ENCODE data around the gene SP2. TPM values are rescaled to one million over a fixed set of nuclear protein-coding genes. Genes with fewer than 3 reads are reported as not detected.
A peak's percentile ranks its signal among the peaks of the same experiment; 100 is the strongest.

The SP2 gene
- total RNA-seq (10 to 100 TPM; 14.3 to 18.0 TPM), polyA plus RNA-seq (10 to 100 TPM in 1 of 2 donors, 1 to 10 TPM in 1; 7.5 to 12.0 TPM)
- long read RNA-seq, donor 1, partial matches to known transcripts: 4 of 14 reads
- long read RNA-seq, donor 1, other reads (novel, unspliced or antisense): 9 of 14 reads
- long read RNA-seq, donor 2, partial matches to known transcripts: 2 of 3 reads
- long read RNA-seq, donor 2, other reads (novel, unspliced or antisense): 1 of 3 reads

DNA sequence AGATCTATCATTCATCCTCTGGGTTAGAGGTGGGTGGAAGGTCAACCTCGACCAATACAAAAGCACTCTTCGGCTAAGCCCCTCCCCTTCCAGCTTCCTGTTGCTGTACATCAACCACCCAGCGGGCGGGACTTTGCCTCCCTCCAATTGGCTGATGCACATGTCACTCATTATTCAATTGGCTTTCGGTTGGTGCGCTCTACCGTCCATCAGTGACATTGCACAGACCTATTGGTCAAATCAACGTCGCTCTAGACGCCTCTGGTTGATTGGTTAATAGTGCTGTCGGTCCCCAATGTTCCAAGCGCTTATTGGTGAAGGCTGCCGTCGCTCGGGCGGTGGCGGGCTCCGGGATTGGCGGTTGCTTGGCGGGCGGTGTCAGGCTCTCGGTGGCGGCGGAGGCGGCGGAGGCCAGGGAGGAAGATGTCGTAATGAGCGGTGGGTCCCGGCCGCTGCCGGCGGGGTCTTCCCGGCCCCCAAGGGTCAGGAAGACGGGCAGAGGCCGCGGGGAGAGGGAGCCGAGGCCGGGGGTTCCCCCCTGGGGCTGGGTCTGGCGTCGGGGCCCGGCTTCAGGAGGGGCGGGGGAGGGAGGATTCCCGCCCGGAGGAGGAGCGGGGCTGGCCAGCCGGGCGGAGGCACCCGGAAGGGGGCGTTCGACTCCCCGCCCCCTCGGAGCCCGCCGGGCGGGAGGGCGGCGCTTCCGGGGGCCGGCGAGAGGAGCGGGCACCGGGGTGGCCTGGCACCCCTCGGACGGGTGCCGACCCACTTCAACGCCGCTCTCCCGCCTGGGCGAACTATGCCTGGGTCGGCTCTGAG, at the start of gene SP2:
SP2 (plus strand) TSS at position 381 of the 816 bp plus-strand sequence; CDS start at position 432, 51 bp downstream.
- H3K27me3 ChIP-seq (ENCODE audit: control insufficient read depth in 1 of 2, insufficient read depth in 2 of 2, low read length in 1 of 2): no peaks in the 10 kb centered on the region
- peaks cover 0 to 4% of the 10 kb centered on the region in 2 donors for H3K4me1 ChIP-seq (ENCODE audit: control insufficient read depth in 1 of 2, insufficient read depth in 2 of 2, low read length in 2 of 2)
- peak within 1 kb of the TSS; percentile 95 to 96 for H3K27ac ChIP-seq (ENCODE audit: low read depth in 1 of 2, low read length in 2 of 2)
- intact Hi-C loops (cut with DNase I): loop anchor here (1.0 to 5.0 kb wide), 4 partner anchors 45 to 75 kb away; partner anchors contain the start of genes PNPO (in 2 of the 2) and CDK5RAP3 (in 1 of the 2)
- DNase-seq: peak; percentile 99
- H3K4me3 ChIP-seq (ENCODE audit: low read length in 2 of 2): peak within 1 kb of the TSS; percentile 92 to 97
- peak; percentile 97 for ATAC-seq (ENCODE audit: low FRiP score)
- no peaks in the 10 kb centered on the region for H3K36me3 ChIP-seq (ENCODE audit: control insufficient read depth in 1 of 2, insufficient read depth in 2 of 2, low read length in 1 of 2)
- no peaks in the 10 kb centered on the region for H3K9me3 ChIP-seq (ENCODE audit: control insufficient read depth, low read length)
- 1% methylated on average over 52 to 70 of the region's 70 CpGs for WGBS, 2 donors

- Histone ChIP-seq H3K27me3 (ENCODE audit: control insufficient read depth in 1 of 2, insufficient read depth in 2 of 2, low read length in 1 of 2) (peaks cover 0 to 2% of the 10 kb centered on the region in 2 donors), H3K4me1 (ENCODE audit: control insufficient read depth in 1 of 2, insufficient read depth in 2 of 2, low read length in 2 of 2) (no peaks in the 10 kb centered on the region), H3K4me3 (ENCODE audit: low read length in 2 of 2) (no peak overlapping the region), H3K36me3 (ENCODE audit: control insufficient read depth in 1 of 2, insufficient read depth in 2 of 2, low read length in 1 of 2) (no peaks in the 10 kb centered on the region), H3K27ac (ENCODE audit: low read depth in 1 of 2, low read length in 2 of 2) (no peak overlapping the region), H3K9me3 (ENCODE audit: control insufficient read depth, low read length) (no peaks in the 10 kb centered on the region)
- DNase-seq (no peak), ATAC-seq (ENCODE audit: low FRiP score) (no peak)
- WGBS, 2 donors: 6 to 9% methylated on average over 24 to 31 of the region's 31 CpGs
- intact Hi-C loops (cut with DNase I): no loop called here
Measured at GRCh38 chr17:47846716-47847340, 49.2 kb upstream of the SP2 start.

DNA sequence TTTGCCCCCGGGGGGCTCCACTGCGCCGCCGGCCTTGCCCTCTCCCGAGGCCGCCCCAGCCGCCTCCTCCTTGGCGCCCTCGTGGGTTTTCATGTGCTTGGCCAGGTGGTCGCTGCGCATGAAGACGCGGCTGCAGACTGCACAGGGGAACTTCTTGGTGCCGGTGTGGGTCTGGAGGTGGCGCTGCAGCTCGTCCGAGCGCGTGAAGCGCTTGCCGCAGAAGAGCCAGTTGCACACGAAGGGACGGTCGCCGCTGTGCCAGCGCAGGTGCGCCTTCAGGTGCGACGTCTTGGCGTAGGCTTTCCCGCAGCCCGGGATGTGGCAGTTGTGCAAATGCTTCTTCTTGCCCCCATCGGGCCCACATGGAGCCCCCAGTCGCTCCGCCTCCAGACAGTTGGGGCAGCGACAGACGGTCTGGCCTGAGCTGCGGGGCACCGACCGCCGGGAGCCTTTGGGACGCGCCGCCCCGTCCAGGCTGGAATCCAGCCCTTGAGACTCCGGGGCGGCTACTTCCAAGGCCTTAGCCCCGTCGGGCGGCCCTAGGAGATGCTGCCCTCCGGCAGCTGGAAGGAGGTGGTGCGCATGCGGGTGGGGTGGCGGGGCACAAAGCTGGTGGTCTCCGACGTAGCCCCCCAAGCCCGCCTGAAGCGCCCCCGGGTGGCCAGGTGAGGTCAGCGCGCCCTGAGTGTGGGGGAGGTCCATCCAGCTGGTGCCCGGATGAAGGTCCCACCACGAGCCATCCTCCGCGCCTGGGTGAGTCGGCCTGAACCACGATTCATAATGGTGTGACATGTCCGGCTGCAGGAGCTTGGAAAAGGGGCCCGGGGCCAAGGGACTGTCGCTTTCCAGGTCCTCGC, 48.5 kb upstream of the SP2 start:
- Histone ChIP-seq H3K27ac (ENCODE audit: low read depth in 1 of 2, low read length in 2 of 2) (no peak overlapping the region), H3K9me3 (ENCODE audit: control insufficient read depth, low read length) (no peaks in the 10 kb centered on the region), H3K4me3 (ENCODE audit: low read length in 2 of 2) (no peak overlapping the region), H3K4me1 (ENCODE audit: control insufficient read depth in 1 of 2, insufficient read depth in 2 of 2, low read length in 2 of 2) (no peaks in the 10 kb centered on the region), H3K27me3 (ENCODE audit: control insufficient read depth in 1 of 2, insufficient read depth in 2 of 2, low read length in 1 of 2) (peaks cover 0 to 2% of the 10 kb centered on the region in 2 donors), H3K36me3 (ENCODE audit: control insufficient read depth in 1 of 2, insufficient read depth in 2 of 2, low read length in 1 of 2) (no peaks in the 10 kb centered on the region)
- ATAC-seq (ENCODE audit: low FRiP score) (no peak), DNase-seq (no peak)
- 6 to 7% methylated on average over 64 to 71 of the region's 71 CpGs for WGBS, 2 donors
- intact Hi-C loops (cut with DNase I): no loop called here

DNA sequence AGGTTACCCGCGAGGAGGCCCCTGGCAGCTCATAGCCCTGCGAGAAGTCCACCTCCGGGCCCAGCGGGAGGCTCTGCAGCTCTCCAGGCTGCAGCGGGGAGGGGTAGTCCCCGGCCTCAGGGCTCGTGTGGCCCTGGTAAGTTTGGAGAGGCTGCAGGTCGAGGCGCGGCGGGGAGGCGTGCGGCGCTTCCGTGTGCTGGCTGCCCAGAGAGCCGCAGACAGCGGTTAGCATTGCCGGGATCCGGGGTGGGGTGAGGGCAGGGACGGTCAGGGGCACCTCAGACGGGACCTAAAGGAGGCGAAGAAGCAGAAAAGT, 47.9 kb upstream of the SP2 start:
- intact Hi-C loops (cut with DNase I): no loop called here
- 21 to 31% methylated on average over 22 to 23 of the region's 23 CpGs for WGBS, 2 donors
- H3K9me3 ChIP-seq (ENCODE audit: control insufficient read depth, low read length): no peaks in the 10 kb centered on the region
- H3K4me1 ChIP-seq (ENCODE audit: control insufficient read depth in 1 of 2, insufficient read depth in 2 of 2, low read length in 2 of 2): no peaks in the 10 kb centered on the region
- no peak overlapping the region for H3K27ac ChIP-seq (ENCODE audit: low read depth in 1 of 2, low read length in 2 of 2)
- no peaks in the 10 kb centered on the region for H3K36me3 ChIP-seq (ENCODE audit: control insufficient read depth in 1 of 2, insufficient read depth in 2 of 2, low read length in 1 of 2)
- peaks cover 0 to 2% of the 10 kb centered on the region in 2 donors for H3K27me3 ChIP-seq (ENCODE audit: control insufficient read depth in 1 of 2, insufficient read depth in 2 of 2, low read length in 1 of 2)
- ATAC-seq (ENCODE audit: low FRiP score) (no peak), DNase-seq (no peak)
- H3K4me3 ChIP-seq (ENCODE audit: low read length in 2 of 2): no peak overlapping the region

DNA sequence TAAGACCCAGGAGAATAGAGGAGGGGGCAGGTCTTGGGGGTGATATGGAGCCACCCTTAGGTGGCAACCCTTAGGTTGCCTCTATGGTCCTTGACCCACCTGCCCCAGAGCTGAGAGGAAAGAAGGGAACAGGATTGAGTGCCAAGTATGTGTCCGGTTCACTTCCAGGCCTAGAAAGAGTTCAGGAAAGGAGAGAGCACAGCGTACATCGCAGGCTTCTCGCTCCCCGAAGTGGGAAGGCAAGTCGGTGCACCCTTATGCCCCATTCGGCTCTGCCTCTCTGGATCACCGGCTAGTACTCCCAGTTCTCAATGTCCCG, 45.7 kb upstream of the SP2 start:
- 72 to 75% methylated on average over 9 of the region's 9 CpGs for WGBS, 2 donors
- no peak for ATAC-seq (ENCODE audit: low FRiP score)
- no peaks in the 10 kb centered on the region for H3K4me1 ChIP-seq (ENCODE audit: control insufficient read depth in 1 of 2, insufficient read depth in 2 of 2, low read length in 2 of 2)
- H3K27ac ChIP-seq (ENCODE audit: low read depth in 1 of 2, low read length in 2 of 2): no peak overlapping the region
- H3K36me3 ChIP-seq (ENCODE audit: control insufficient read depth in 1 of 2, insufficient read depth in 2 of 2, low read length in 1 of 2): no peaks in the 10 kb centered on the region
- peaks cover 0 to 2% of the 10 kb centered on the region in 2 donors for H3K27me3 ChIP-seq (ENCODE audit: control insufficient read depth in 1 of 2, insufficient read depth in 2 of 2, low read length in 1 of 2)
- DNase-seq: no peak
- intact Hi-C loops (cut with DNase I): loop anchor here in 1 of 2 donors (5.0 kb wide), 1 partner anchor 167 kb away; no protein-coding TSS in a partner anchor
- no peaks in the 10 kb centered on the region for H3K9me3 ChIP-seq (ENCODE audit: control insufficient read depth, low read length)
- H3K4me3 ChIP-seq (ENCODE audit: low read length in 2 of 2): no peak overlapping the region

DNA sequence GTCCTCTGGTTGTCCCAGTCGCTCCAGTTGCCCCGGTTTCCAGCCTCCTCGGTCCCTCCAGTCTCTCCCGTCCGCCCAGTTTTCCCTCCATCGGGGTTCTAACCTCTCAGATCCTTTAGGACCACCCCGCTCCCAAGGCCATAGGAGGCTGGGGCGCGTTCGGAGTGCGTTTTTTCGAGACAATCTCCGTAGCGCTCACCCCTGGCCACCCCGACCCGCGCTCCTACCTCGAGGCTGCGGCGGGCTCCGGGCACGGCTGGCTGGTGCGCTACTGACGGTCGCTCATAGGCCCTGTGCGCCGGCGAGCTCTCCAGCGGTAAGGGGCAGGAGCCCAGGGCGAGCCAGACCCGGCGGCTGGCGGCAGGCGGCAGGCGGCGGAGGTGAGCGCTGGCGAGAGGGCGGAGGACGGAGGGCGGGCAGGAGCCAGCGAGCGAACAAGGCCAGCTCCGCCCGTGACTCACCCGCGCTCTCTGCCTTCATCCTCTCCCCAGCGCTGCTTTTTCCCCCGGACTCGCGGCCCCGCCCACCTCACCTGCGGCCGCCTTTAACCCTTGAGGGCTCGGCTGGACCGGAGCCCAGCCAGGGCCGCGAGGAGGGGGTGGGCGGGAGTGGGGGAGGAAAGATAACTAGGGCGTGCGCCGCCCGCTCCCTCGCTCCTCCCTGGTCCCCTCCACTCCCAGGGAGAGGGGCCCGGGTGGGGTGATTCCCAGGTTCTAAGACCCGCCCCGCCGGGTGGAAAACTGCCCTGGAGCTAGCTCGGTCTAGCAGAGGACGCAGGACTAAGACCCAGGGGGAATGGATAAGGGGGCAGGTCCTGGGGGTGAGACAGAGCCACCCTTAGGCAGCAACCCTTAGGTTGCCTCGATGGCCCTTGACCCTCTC, 45.1 kb upstream of the SP2 start, which contains the start of gene SP6:
SP6 (minus strand) TSS at position 472 of the 882 bp plus-strand sequence. CDS start 2,734 bp downstream, outside the sequence.
- H3K9me3 ChIP-seq (ENCODE audit: control insufficient read depth, low read length): no peaks in the 10 kb centered on the region
- DNase-seq (peak; percentile 69 to 88), ATAC-seq (ENCODE audit: low FRiP score) (peak; percentile 67)
- peaks cover 0 to 2% of the 10 kb centered on the region in 2 donors for H3K27me3 ChIP-seq (ENCODE audit: control insufficient read depth in 1 of 2, insufficient read depth in 2 of 2, low read length in 1 of 2)
- no peaks in the 10 kb centered on the region for H3K4me1 ChIP-seq (ENCODE audit: control insufficient read depth in 1 of 2, insufficient read depth in 2 of 2, low read length in 2 of 2)
- 7 to 10% methylated on average over 60 to 71 of the region's 71 CpGs for WGBS, 2 donors
- H3K27ac ChIP-seq (ENCODE audit: low read depth in 1 of 2, low read length in 2 of 2): no peak within 1 kb of the TSS
- intact Hi-C loops (cut with DNase I): loop anchor here in 1 of 2 donors (5.0 kb wide), 1 partner anchor 166 kb away; no protein-coding TSS in a partner anchor
- no peak within 1 kb of the TSS for H3K4me3 ChIP-seq (ENCODE audit: low read length in 2 of 2)
- H3K36me3 ChIP-seq (ENCODE audit: control insufficient read depth in 1 of 2, insufficient read depth in 2 of 2, low read length in 1 of 2): no peaks in the 10 kb centered on the region

- Histone ChIP-seq H3K9me3 (ENCODE audit: control insufficient read depth, low read length) (no peaks in the 10 kb centered on the region), H3K36me3 (ENCODE audit: control insufficient read depth in 1 of 2, insufficient read depth in 2 of 2, low read length in 1 of 2) (no peaks in the 10 kb centered on the region), H3K27me3 (ENCODE audit: control insufficient read depth in 1 of 2, insufficient read depth in 2 of 2, low read length in 1 of 2) (peaks cover 0 to 2% of the 10 kb centered on the region in 2 donors), H3K27ac (ENCODE audit: low read depth in 1 of 2, low read length in 2 of 2) (no peak overlapping the region), H3K4me1 (ENCODE audit: control insufficient read depth in 1 of 2, insufficient read depth in 2 of 2, low read length in 2 of 2) (no peaks in the 10 kb centered on the region), H3K4me3 (ENCODE audit: low read length in 2 of 2) (no peak overlapping the region)
- intact Hi-C loops (cut with DNase I): loop anchor here in 1 of 2 donors (5.0 kb wide), 1 partner anchor 166 kb away; no protein-coding TSS in a partner anchor
- no peak for DNase-seq
- no peak for ATAC-seq (ENCODE audit: low FRiP score)
- 29 to 31% methylated on average over 11 of the region's 11 CpGs for WGBS, 2 donors
Measured at GRCh38 chr17:47851764-47852112, 44.3 kb upstream of the SP2 start.

All from aorta (tissue), 5 donors.